Natural killer cell (primary cell): ENCODE measurements around the gene EBLN1. TPM values are rescaled to one million over a fixed set of nuclear protein-coding genes. Genes with fewer than 3 reads are reported as not detected.
"Not testable (repeated sequence)": the region's sequence is repeated elsewhere in the genome, so short reads cannot be mapped to it uniquely, and the experiment has no call there.

Source experiments
- ATAC-seq, 3 donors: fragments of 150-1000 bp in 2 of 3; fragments of 200-7000 bp in 1 of 3; cut with Tn5 transposase; 1 replicate in 1 of 3; 2 replicates in 2 of 3; pipeline ENCODE4 v1.10.0; 2021; ENCODE audit warnings: mild to moderate bottlenecking in 2 of 3, moderate library complexity in 2 of 3
- DNase-seq, 2 donors: peaks; one replicate each; pipeline versions ENCODE4 v3.0.0 to v3.0.0-alpha.2; 2013 to 2021; ENCODE audit warnings: mixed read lengths in 1 of 2
- H3K27ac ChIP-seq: one replicate; pipeline ENCODE4 v1.5.1; 2013; ENCODE audit warnings: mild to moderate bottlenecking, low read length
- H3K27me3 ChIP-seq: one replicate; pipeline ENCODE4 v1.6.1; 2013; ENCODE audit warnings: low read length; ENCODE audit not compliant: control insufficient read depth, insufficient read depth
- H3K36me3 ChIP-seq: one replicate; pipeline ENCODE4 v1.6.1; 2013; ENCODE audit warnings: low read length; ENCODE audit not compliant: control insufficient read depth, insufficient read depth
- H3K4me1 ChIP-seq: one replicate; pipeline ENCODE4 v1.6.1; 2013; ENCODE audit warnings: low read length; ENCODE audit not compliant: control insufficient read depth, insufficient read depth
- H3K4me3 ChIP-seq: one replicate; pipeline ENCODE4 v1.5.1; 2013; ENCODE audit warnings: low read length
- H3K9me3 ChIP-seq: one replicate; pipeline ENCODE4 v1.6.1; 2013; ENCODE audit warnings: low read length; ENCODE audit not compliant: control insufficient read depth, insufficient read depth
- H3K27ac Mint-ChIP-seq, 2 donors: one replicate each; pipeline ENCODE4 v1.8.0; 2022; ENCODE audit warnings: mild to moderate bottlenecking in 2 of 2, mixed read lengths in 2 of 2, moderate library complexity in 1 of 2
- H3K27me3 Mint-ChIP-seq, 2 donors: one replicate each; pipeline ENCODE4 v1.8.0; 2022; ENCODE audit warnings: low read depth in 2 of 2, mixed read lengths in 2 of 2
- H3K36me3 Mint-ChIP-seq: one replicate; pipeline ENCODE4 v1.8.0; 2022; ENCODE audit warnings: mixed read lengths
- H3K4me1 Mint-ChIP-seq, 2 donors: one replicate each; pipeline ENCODE4 v1.8.0; 2022; ENCODE audit warnings: mixed read lengths in 2 of 2
- H3K4me3 Mint-ChIP-seq: one replicate; pipeline ENCODE4 v1.8.0; 2022; ENCODE audit warnings: mild to moderate bottlenecking, moderate library complexity, mixed read lengths
- H3K9me3 Mint-ChIP-seq, 2 donors: one replicate each; pipeline ENCODE4 v1.8.0; 2022; ENCODE audit warnings: mixed read lengths in 2 of 2
- CTCF ChIP-seq: fragments of 200-600 bp; IDR thresholded peaks from one replicate; pipeline ENCODE4 v1.8.0; 2022; ENCODE audit warnings: antibody characterized with exemption
- WGBS: methylation state at CpG from one replicate; pipeline ENCODE4 v1.1.7; 2013; ENCODE audit warnings: missing lambda C conversion rate; ENCODE audit not compliant: insufficient coverage; 5-methylcytosine and 5-hydroxymethylcytosine counted together
- intact Hi-C: fragments of 100-400 bp; cut with micrococcal nuclease; formaldehyde crosslinking; loops from one replicate; pipeline ENCODE4 v1.14.2; 2022
- total RNA-seq, 4 donors: library from RNA; stranded (reverse); fragments of 120-200 nt in 1 of 4; gene quantifications; one replicate each; pipeline versions ENCODE4 v1.2.3 to v1.2.4, GENCODE V29; 2013 to 2022

EBLN1 gene
- total RNA-seq, 3 donors from 2014 or later (not counting 1 experiment from before 2014, with no cell fraction given) = not detected

GRCh38 chr10:22219308-22219707 is 1.5 kb upstream of the EBLN1 start:
- Histone ChIP-seq H3K4me3 (no peak overlapping the region), H3K27me3 (no peaks in the 10 kb centered on the region), H3K9me3 (no peaks in the 10 kb centered on the region), H3K36me3 (no peaks in the 10 kb centered on the region), H3K27ac (no peak overlapping the region), H3K4me1 (no peaks in the 10 kb centered on the region)
- H3K4me1 Mint-ChIP-seq = no peaks in the 10 kb centered on the region
- WGBS = 80% methylated on average over 1 of the region's 1 CpG
- ATAC-seq = no peak
- DNase-seq = no peak
- no peak overlapping the region for H3K4me3 Mint-ChIP-seq
- intact Hi-C loops = no loop called here
- no peaks in the 10 kb centered on the region for H3K9me3 Mint-ChIP-seq
- no peak for TF ChIP-seq CTCF
- no peaks in the 10 kb centered on the region for H3K36me3 Mint-ChIP-seq
- no peak overlapping the region for H3K27ac Mint-ChIP-seq
- peaks cover 16 to 54% of the 10 kb centered on the region in 2 donors for H3K27me3 Mint-ChIP-seq

GRCh38 chr10:22218448-22218847 is 633 bp upstream of the EBLN1 start:
- no peak overlapping the region for H3K4me3 ChIP-seq
- H3K27ac Mint-ChIP-seq = no peak overlapping the region
- H3K36me3 Mint-ChIP-seq = no peaks in the 10 kb centered on the region
- no peaks in the 10 kb centered on the region for H3K36me3 ChIP-seq
- H3K27ac ChIP-seq = no peak overlapping the region
- 83% methylated on average over 2 of the region's 2 CpGs for WGBS
- TF ChIP-seq CTCF = no peak
- intact Hi-C loops = no loop called here
- no peaks in the 10 kb centered on the region for H3K4me1 ChIP-seq
- no peaks in the 10 kb centered on the region for H3K9me3 Mint-ChIP-seq
- H3K27me3 Mint-ChIP-seq = peaks cover 16 to 62% of the 10 kb centered on the region in 2 donors
- H3K9me3 ChIP-seq = no peaks in the 10 kb centered on the region
- DNase-seq = no peak
- no peaks in the 10 kb centered on the region for H3K4me1 Mint-ChIP-seq
- H3K27me3 ChIP-seq = no peaks in the 10 kb centered on the region
- ATAC-seq = no peak
- H3K4me3 Mint-ChIP-seq = no peak overlapping the region

GRCh38 chr10:22217084-22217483 is 731 bp downstream of the EBLN1 start:
- WGBS = 87% methylated on average over 5 of the region's 5 CpGs
- H3K36me3 ChIP-seq, DNase-seq: not testable (repeated sequence)

GRCh38 chr10:22210267-22210666 is 7.5 kb downstream of the EBLN1 start:
- 90% methylated on average over 5 of the region's 5 CpGs for WGBS
- ATAC-seq = no peak
- no peak overlapping the region for H3K4me3 Mint-ChIP-seq
- H3K4me1 Mint-ChIP-seq = no peaks in the 10 kb centered on the region
- no peaks in the 10 kb centered on the region for H3K9me3 Mint-ChIP-seq
- Histone ChIP-seq H3K4me1 (no peaks in the 10 kb centered on the region), H3K4me3 (no peak overlapping the region), H3K27me3 (peaks cover 6% of the 10 kb centered on the region), H3K36me3 (no peaks in the 10 kb centered on the region), H3K27ac (no peak overlapping the region), H3K9me3 (no peaks in the 10 kb centered on the region)
- peaks cover 9 to 61% of the 10 kb centered on the region in 2 donors for H3K27me3 Mint-ChIP-seq
- intact Hi-C loops = no loop called here
- no peak overlapping the region for H3K27ac Mint-ChIP-seq
- H3K36me3 Mint-ChIP-seq = no peaks in the 10 kb centered on the region
- DNase-seq = no peak
- no peak for TF ChIP-seq CTCF

More at GRCh38 chr10:22217084-22217483, 731 bp downstream of the EBLN1 start:
- H3K4me1 Mint-ChIP-seq, H3K27me3 ChIP-seq, H3K4me1 ChIP-seq, H3K36me3 Mint-ChIP-seq, H3K27ac Mint-ChIP-seq, H3K9me3 Mint-ChIP-seq, ATAC-seq, H3K4me3 Mint-ChIP-seq, H3K4me3 ChIP-seq, H3K27ac ChIP-seq, H3K9me3 ChIP-seq, intact Hi-C loops: not testable (repeated sequence)
- peaks cover 13 to 56% of the 10 kb centered on the region in 2 donors for H3K27me3 Mint-ChIP-seq
